Stimulated activated naive CD4-positive, alpha-beta T cell (primary cell): ENCODE measurements around the gene SSR4.

Source experiments
- DNase-seq, 6 experiments: peaks; one replicate each; lab custom pipeline; 2025; lab: John Stamatoyannopoulos, UW

The SSR4 gene

DNA sequence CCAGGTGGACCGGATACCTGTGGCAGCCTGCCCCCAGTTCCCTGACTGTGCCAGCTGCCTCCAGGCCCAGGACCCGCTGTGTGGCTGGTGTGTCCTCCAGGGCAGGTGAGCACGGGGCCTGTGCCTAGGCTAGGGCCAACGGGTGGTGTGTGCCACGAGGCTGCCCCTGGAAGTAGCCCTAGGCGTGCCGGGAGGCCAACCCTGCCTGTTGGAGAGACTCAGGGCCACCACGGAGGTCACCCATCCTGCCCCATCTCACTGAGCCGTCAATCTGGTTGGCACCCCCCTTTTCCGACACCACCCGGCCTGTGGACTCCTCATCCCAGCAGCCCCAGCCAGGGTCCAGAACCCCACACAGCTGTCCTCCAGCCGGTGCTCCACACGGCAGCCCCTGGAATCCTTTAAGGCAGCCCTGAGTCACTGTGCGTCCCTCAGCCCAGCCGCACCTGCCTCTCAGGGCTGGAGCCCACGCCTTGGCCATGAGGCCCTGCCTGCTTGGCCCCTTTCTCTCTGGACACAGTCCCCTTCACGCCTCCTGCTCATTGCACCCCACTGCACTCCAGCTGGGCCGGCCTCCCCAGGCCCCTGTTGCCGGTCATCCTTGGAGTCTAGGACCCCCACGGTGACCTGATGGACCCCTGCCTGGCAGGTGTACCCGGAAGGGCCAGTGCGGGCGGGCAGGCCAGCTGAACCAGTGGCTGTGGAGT is 25.2 kb upstream of the SSR4 start:
- DNase-seq, result no peak

DNA sequence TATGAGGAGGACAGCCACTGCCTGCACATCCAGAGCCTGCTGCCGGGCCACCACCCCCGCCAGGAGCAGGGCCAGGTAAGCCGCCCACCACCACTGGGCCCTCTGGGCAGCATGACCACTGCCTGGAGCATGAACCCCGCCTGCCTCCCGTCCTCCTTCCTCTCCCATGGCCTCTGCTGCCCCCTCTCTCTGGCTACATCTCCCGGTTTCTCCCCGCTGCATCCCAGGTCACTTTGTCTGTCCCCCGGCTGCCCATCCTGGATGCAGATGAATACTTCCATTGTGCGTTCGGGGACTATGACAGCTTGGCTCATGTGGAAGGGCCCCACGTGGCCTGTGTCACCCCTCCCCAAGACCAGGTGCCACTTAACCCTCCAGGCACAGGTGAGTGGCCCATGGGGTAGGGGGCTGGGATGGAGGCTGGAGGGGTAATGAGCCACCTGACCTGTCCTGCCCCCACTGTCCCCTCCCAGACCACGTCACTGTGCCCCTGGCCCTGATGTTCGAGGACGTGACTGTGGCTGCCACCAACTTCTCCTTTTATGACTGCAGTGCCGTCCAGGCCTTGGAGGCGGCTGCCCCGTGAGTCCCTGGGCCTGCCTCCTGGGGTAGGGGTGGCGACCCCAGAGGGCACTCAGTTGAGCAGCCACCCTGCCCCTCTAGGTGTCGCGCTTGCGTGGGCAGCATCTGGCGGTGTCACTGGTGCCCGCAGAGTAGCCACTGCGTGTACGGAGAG is 24.4 kb upstream of the SSR4 start:
- no peak for DNase-seq

DNA sequence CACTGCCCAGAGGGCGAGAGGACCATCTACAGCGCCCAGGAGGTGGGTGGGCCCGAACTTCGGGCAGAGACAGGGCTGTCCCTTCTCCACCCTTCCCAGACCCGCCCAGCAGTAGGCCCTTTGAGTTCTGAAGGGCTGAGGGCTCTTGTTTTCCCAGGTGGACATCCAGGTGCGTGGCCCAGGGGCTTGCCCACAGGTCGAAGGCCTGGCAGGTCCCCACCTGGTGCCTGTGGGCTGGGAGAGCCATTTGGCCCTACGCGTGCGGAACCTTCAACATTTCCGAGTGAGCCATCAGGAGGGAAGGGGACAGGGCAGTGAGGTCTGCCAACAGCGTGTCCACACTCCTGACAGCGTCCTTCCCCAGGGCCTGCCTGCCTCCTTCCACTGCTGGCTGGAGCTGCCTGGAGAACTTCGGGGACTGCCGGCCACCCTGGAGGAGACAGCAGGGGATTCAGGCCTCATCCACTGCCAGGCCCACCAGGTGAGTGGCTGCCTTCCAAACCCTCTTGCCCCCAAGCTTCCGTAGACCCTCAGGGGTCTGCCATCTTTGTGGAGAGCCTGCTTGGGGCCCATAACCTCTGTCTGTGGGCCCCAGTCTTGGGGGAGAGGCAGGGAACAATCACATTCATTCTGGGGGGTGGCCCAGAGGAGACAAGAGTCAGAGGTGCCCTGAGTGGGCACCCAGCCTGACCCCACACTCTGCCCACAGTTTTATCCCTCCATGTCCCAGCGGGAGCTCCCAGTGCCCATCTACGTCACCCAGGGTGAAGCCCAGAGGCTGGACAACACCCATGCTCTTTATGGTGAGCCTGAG is 23.7 kb upstream of the SSR4 start:
- no peak for DNase-seq

DNA sequence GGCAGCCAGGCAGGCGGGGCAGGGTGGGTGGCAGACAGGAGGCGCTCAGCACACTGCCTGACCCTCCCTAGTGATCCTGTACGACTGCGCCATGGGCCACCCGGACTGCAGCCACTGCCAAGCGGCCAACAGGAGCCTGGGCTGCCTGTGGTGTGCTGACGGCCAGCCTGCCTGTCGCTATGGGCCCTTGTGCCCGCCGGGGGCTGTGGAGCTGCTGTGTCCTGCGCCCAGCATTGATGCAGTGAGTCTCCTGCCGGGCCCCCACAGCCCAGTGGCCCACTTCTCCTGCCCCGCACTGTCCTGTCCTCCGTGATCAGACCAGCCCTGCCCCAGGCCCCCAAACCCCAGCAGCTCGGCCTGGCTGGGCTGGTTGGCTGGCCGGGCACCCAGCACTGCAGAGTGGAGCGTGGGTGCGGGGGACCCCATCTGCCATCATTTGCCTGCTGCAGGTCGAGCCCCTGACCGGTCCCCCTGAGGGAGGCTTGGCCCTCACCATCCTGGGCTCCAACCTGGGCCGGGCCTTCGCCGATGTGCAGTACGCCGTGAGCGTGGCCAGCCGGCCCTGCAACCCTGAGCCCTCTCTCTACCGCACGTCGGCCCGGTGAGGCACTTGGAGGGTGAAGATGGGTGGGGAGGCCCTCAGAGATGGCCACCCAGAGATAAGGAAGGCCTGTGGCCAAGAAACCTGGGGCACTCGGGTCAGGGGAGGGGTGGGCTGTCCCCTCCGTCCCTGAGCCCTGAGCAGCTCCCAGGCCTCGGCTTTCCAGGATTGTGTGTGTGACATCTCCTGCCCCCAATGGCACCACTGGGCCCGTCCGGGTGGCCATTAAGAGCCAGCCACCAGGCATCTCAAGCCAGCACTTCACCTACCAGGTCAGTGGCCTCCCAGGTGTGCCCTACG is 22.8 kb upstream of the SSR4 start:
- DNase-seq, result no peak

DNA sequence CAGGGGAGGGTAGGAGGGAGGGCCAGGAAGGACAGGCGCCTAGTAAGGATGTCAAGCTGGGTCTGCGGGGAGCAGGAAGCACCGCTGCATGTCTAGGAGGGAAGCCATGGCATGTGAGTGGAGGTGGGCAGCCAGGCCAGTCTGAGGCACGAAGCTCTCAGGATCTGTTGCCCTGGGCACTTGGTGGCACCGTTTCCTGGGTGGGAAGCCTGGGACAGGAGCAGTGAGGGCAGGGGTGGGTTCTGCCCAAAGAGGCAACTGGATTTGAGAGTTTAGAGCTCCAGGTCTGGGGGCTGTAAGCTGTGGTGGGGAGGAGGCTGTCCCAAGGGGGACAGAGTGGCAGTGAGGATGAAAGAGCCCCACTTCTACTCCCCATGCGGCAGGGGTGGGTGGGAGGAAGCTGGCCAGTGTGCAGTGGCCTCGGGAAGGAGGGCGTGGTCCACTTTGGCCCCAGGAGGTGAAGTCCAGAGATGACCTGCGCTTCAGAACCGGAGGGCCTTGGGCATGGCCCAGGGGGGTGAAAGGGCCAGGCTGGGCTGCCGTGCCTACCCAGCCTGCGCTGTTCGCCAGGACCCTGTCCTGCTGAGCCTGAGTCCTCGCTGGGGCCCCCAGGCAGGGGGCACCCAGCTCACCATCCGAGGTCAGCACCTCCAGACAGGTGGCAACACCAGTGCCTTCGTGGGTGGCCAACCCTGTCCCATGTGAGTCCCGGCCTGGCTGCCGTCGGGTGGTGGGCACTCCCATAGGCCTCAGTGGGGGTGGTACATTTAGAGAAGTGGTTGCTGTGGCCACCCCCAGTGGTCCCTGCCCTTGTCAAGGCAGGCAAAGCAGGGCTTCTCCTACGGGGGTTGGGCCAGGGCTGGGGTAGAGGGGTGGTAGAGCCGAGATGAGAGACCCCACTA is 21.9 kb upstream of the SSR4 start:
- no peak for DNase-seq

DNA sequence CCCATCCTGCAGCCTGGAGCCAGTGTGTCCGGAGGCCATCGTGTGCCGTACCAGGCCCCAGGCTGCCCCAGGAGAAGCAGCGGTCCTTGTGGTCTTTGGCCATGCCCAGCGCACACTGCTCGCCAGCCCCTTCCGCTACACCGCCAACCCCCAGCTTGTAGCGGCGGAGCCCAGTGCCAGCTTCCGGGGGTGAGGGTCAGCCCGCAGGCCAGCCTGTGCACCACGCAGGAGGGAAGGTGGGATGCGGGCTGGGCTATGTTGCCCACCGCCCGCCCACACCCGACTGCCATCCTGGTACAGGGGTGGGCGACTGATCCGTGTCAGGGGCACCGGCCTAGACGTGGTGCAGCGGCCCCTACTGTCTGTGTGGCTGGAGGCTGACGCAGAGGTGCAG is 21.3 kb upstream of the SSR4 start:
- no peak for DNase-seq

DNA sequence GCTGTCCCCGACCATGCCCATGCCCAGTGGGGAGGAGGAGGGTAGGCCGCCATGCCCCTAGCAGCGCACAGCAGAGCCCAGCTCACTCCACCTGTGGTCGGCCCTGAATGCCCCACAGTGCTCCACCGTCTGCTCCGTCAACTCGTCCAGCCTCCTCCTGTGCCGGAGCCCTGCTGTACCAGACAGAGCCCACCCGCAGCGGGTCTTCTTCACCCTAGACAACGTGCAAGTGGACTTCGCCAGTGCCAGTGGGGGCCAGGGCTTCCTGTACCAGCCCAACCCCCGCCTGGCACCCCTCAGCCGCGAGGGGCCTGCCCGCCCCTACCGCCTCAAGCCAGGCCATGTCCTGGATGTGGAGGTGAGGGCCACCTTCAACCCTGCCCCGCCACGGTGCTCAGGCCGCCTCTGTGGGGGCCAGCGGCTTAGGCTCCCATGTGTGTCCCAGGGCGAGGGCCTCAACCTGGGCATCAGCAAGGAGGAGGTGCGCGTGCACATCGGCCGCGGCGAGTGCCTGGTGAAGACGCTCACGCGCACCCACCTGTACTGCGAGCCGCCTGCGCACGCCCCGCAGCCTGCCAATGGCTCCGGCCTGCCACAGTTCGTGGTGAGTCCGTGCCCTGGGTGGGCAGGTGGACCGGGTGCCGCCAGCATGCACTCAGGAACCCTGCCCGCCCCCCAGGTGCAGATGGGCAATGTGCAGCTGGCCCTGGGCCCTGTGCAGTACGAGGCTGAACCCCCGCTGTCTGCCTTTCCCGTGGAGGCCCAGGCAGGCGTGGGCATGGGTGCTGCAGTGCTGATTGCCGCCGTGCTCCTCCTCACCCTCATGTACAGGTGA is 20.5 kb upstream of the SSR4 start:
- no peak for DNase-seq

DNA sequence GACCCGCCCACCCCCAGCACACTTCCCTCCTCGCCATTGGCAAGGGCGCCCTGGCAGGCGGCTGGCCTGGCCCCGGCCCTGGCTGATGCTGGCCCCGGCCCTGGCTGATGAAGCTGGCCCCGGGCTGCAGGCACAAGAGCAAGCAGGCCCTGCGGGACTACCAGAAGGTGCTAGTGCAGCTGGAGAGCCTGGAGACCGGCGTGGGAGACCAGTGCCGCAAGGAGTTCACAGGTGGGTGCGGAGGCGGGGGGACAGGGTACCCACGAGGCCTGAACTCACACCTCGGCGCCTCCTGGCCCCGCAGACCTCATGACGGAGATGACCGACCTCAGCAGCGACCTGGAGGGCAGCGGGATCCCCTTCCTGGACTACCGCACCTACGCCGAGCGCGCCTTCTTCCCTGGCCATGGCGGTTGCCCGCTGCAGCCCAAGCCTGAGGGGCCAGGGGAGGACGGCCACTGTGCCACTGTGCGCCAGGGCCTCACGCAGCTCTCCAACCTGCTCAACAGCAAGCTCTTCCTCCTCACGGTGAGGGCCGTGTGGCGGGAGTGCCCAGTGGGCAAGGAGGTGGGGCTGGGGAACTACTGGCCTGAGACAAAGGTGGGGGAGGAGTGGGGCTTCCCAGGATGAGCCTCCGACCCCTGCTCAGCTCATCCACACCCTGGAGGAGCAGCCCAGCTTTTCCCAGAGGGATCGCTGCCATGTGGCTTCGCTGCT is 19.7 kb upstream of the SSR4 start:
- DNase-seq, result no peak

DNA sequence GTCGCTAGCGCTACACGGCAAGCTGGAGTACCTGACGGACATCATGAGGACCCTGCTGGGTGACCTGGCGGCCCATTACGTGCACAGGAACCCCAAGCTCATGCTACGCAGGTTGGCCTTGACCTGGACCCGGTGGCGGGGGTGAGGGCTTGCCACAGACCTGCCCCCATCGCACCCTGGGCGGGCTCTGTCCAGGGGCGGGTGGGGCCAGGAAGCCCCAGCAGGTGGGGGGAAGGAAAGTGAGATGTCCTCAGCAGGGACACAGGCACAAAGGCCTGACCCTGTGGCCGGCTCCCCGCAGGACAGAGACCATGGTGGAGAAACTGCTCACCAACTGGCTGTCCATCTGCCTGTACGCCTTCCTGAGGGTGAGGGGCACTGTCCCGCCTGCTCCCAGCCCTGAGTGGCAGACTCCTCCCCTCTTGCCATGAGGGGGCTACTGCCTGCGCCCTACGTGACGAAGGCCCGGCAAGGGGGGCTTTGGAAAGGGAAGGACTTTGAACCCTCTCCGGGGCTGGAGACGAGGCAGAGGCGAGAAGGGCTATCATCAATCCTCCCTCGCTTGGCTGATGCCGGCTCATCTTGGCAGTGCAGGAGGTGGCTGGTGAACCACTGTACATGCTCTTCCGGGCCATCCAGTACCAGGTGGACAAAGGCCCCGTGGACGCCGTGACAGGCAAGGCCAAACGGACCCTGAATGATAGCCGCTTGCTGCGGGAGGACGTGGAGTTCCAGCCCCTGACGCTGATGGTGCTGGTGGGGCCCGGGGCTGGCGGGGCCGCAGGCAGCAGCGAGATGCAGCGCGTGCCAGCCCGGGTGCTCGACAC is 19.0 kb upstream of the SSR4 start:
- no peak for DNase-seq

DNA sequence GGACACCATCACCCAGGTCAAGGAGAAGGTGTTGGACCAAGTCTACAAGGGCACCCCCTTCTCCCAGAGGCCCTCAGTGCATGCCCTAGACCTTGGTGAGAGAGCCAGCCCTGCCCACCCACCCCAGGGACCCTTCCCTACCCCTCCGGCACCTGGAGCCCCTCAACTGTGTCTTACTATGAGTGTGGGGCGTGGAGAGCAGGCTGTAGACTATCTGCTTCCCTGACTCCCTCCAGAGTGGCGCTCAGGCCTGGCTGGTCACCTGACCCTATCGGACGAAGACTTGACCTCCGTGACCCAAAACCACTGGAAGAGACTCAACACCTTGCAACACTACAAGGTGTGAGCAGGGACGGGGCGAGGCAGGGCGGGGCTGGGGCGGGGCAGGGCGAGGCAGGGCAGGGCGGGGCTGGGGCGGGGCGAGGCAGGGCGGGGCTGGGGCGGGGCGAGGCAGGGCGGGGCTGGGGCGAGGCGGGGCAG is 18.3 kb upstream of the SSR4 start:
- DNase-seq, result no peak

DNA sequence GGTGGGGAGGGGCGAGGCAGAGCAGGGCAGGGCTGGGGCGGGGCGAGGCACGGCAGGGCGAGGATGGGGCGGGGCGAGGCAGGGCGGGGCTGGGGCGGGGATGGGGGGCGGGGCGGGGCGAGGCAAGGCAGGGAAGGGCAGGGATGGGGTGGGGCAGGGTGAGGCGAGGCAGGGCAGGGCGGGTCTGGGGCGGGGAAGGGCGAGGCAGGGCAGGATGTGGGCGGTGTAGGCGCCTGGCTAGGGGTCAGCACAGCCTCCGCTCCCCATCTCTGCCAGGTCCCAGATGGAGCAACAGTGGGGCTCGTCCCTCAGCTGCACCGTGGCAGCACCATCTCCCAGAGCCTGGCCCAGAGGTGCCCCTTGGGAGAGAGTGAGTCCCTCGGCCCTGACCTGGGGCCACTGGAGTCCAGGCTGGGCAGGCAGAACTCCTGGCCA is 17.8 kb upstream of the SSR4 start:
- DNase-seq, result no peak

DNA sequence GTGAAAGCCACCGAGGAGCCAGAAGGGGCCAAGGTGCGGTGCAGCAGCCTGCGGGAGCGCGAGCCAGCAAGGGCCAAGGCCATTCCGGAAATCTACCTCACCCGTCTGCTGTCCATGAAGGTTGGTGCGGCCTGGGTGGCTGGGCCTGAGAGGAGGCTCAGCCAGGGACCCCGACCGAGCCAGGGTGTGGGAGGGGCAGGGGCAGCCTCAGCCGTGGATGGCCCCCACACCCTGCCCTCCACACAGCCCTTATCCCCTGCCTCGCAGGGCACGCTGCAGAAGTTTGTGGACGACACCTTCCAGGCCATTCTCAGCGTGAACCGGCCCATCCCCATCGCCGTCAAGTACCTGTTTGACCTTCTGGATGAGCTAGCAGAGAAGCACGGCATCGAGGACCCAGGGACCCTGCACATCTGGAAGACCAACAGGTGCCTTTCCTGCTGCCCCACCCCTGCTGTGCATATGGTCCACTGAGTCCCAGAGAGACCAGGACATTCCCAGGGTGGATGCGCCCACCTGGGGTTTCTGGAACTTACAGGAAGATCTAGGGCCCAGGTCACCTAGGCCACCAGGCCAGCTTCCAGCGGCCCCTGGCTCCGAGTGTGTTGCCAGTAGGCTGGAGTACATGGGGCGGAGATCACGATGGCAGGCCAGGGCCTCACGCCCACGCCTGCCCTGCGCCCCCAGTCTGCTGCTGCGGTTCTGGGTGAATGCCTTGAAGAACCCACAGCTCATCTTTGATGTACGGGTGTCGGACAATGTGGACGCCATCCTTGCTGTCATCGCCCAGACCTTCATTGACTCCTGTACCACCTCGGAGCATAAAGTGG is 17.0 kb upstream of the SSR4 start:
- no peak for DNase-seq

DNA sequence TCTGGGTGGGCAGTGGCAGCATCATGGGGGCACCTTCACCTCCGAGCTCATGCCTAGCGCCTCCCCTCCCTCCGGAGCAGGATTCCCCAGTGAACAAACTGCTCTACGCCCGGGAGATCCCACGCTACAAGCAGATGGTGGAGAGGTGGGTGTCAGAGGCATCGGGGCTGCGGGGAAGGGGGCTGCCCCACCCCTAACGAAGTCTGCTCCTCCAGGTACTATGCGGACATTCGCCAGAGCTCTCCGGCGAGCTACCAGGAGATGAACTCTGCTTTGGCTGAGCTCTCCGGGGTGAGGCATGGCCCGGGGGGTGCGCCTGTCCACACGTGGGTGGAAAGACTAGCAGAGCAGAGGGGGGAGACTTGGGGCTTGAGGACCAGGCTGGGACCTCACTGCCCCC is 16.3 kb upstream of the SSR4 start:
- no peak for DNase-seq

DNA sequence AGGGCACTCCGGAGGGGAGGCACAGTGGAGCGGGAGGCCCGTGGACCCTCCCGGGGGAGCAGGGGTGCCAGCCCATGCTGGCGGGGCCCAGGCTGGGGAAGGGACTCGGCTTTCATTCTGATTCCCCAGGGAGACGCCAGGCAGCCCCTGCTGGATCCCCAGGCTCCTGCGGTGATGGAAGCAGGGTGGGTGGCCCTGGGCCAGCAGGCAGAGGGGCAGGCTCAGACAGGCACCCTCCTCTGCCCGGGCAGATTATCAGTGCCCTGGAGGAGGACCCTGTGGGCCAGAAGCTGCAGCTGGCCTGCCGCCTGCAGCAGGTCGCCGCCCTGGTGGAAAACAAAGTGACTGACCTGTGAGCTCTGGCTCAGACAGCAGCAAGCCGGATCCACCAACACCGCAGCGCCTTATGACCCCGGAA is 15.8 kb upstream of the SSR4 start:
- no peak for DNase-seq

DNA sequence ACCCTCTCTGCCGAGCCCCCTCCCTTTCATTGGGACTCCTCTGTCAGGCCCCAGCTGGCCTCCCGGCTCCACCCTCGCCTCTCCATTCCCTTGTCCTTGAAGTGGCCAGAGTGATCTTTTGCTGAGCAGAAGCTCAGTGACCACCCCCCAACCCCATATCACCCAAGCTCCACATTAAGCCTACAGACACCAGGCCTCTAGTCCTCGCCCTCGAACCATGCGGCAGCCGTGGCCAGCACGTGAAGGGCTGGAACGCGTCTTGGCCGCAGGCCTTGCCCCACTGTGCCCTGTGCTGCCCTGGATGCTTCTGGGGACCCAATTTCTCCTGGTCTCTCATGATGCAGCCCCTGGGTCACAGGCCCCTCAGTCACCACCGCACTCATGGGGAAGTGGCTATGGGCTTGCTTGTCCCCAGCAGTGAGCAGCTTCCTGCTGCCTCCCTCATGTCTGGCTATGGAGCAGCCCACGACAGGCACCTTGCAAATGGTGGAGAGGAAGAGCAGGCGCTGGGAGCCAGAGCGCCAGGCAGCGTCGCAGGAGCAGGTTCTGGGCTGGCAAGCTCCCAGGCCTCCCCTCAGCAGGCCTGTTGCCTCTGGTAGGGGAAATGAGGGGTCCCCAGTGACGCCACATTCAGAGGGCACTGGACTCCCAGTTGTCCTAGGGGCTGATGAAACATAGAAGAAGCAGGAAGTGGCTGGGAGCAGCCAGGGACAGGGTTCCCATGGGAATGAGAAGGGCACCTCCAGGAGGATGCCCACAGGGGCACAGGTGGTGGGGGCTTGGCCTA is 14.4 kb upstream of the SSR4 start:
- no peak for DNase-seq

DNA sequence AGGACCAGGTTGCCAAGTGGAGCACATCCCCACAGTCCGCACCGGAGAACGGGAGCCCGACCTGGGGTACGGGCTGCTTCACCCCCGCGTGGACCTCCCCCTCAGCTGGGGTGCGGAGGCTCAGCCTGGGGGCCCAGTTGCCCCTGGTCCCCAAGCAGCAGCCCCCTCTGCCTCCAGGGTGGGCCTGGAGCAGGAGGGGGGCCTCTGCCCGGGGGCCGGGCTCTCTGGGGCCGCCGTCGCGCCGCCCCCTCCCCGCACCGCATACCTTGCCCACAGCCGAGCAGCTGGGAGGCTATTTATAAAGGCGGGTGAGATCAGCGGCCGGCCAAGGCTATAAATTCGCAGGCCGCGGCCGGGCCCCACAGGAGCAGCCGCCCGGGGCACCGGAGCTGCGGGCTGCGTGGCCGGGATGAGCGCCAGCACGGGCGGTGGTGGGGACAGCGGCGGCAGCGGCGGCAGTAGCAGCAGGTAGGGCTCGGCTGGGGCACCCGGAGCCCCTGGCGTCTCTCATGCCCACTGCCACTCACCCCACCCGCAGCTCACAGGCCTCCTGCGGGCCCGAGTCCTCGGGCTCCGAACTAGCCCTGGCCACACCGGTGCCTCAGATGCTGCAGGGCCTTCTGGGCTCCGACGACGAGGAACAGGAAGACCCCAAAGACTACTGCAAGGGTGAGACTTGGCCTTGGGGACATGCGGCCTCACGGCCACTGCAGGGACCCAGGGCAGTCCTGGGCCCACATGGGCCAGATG is 13.6 kb upstream of the SSR4 start, which contains the start of gene SRPK3:
Gene SRPK3, plus strand, starts transcription at position 364 of the 750 bp plus-strand sequence. Its CDS starts 46 bp downstream, at position 410.
- DNase-seq, result no peak
